GM23338 (cell line): ENCODE results near the gene ACVRL1. TPM values are rescaled to one million over a fixed set of nuclear protein-coding genes. Genes with fewer than 3 reads are reported as not detected.

Experiments used
- ATAC-seq: fragments of 200-7000 bp; cut with Tn5 transposase; 3 replicates; pipeline ENCODE4 v1.9.1; 2020
- DNase-seq: peaks from one replicate; pipeline ENCODE4 v3.0.0-alpha.2; 2015; ENCODE audit warnings: low spot score
- H2AFZ ChIP-seq: fragments of 200-600 bp; sonication (generic); 2 replicates; pipeline ENCODE4 v1.8.0; 2016; ENCODE audit warnings: antibody characterized with exemption, mild to moderate bottlenecking, moderate library complexity
- H3F3A ChIP-seq: fragments of 200-600 bp; sonication (generic); replicated peaks from 2 replicates; pipeline ENCODE4 v1.8.0; 2017; ENCODE audit warnings: antibody characterized with exemption, mixed run types, low read depth
- H3K27ac ChIP-seq: fragments of 200-600 bp; sonication (generic); 2 replicates; pipeline ENCODE4 v1.6.1; 2016; ENCODE audit warnings: low read depth
- H3K27me3 ChIP-seq: fragments of 200-600 bp; sonication (generic); 2 replicates; pipeline ENCODE4 v1.8.0; 2016; ENCODE audit warnings: mild to moderate bottlenecking, mixed run types, moderate library complexity; ENCODE audit not compliant: insufficient read depth
- H3K36me3 ChIP-seq: fragments of 200-600 bp; sonication (generic); 2 replicates; pipeline ENCODE4 v1.8.0; 2016; ENCODE audit warnings: mild to moderate bottlenecking; ENCODE audit not compliant: insufficient read depth
- H3K4me1 ChIP-seq: fragments of 200-600 bp; sonication (generic); 2 replicates; pipeline ENCODE4 v1.8.0; 2016; ENCODE audit warnings: mild to moderate bottlenecking, moderate library complexity; ENCODE audit not compliant: insufficient read depth
- H3K4me2 ChIP-seq: fragments of 200-600 bp; sonication (generic); 2 replicates; pipeline ENCODE4 v1.7.1; 2017; ENCODE audit warnings: mixed run types
- H3K4me3 ChIP-seq: fragments of 200-600 bp; sonication (generic); 2 replicates; pipeline ENCODE4 v1.6.1; 2016; ENCODE audit warnings: mixed run types
- H3K79me2 ChIP-seq: fragments of 200-600 bp; sonication (generic); replicated peaks from 2 replicates; pipeline ENCODE4 v1.8.0; 2017; ENCODE audit warnings: mild to moderate bottlenecking; ENCODE audit not compliant: insufficient read depth
- H3K9me2 ChIP-seq: fragments of 200-600 bp; sonication (generic); 2 replicates; pipeline ENCODE4 v1.8.0; 2017; ENCODE audit not compliant: insufficient read depth
- H4K20me1 ChIP-seq: fragments of 200-600 bp; sonication (generic); replicated peaks from 2 replicates; pipeline ENCODE4 v1.8.0; 2017; ENCODE audit warnings: mild to moderate bottlenecking; ENCODE audit not compliant: insufficient read depth
- H3K27ac Mint-ChIP-seq: 2 replicates; pipeline ENCODE4 v1.8.0; 2020; ENCODE audit warnings: inconsistent platforms, mild to moderate bottlenecking, moderate library complexity, mixed read lengths
- H3K27me3 Mint-ChIP-seq: 3 replicates; pipeline ENCODE4 v1.8.0; 2022; ENCODE audit warnings: low read depth, mild to moderate bottlenecking, moderate library complexity, mixed read lengths, inconsistent platforms; ENCODE audit not compliant: insufficient read depth, poor library complexity
- H3K36me3 Mint-ChIP-seq: 3 replicates; pipeline ENCODE4 v1.8.0; 2021; ENCODE audit warnings: low read depth, mild to moderate bottlenecking, inconsistent platforms, moderate library complexity, mixed read lengths
- H3K4me1 Mint-ChIP-seq: 3 replicates; pipeline ENCODE4 v1.8.0; 2020; ENCODE audit warnings: mild to moderate bottlenecking, inconsistent platforms, mixed read lengths
- H3K4me3 Mint-ChIP-seq: 3 replicates; pipeline ENCODE4 v1.8.0; 2021; ENCODE audit warnings: moderate library complexity, mild to moderate bottlenecking, inconsistent platforms, mixed read lengths
- H3K9me3 Mint-ChIP-seq: 3 replicates; pipeline ENCODE4 v1.8.0; 2020; ENCODE audit warnings: moderate library complexity, mild to moderate bottlenecking, inconsistent platforms, mixed read lengths
- EZH2 ChIP-seq: fragments of 200-600 bp; sonication (generic); IDR thresholded peaks from one replicate; pipeline ENCODE4 v1.8.0; 2017; ENCODE audit warnings: antibody characterized with exemption, mild to moderate bottlenecking, low read depth; ENCODE audit not compliant: unreplicated experiment
- JUNB ChIP-seq: IDR thresholded peaks from one replicate; pipeline ENCODE4 v1.6.1; 2016; ENCODE audit warnings: antibody characterized with exemption; ENCODE audit not compliant: unreplicated experiment
- POLR2AphosphoS5 ChIP-seq: IDR thresholded peaks from 2 replicates; pipeline ENCODE4 v1.6.1; 2016; ENCODE audit warnings: antibody characterized with exemption, low read depth
- STAT1 ChIP-seq: IDR thresholded peaks from one replicate; pipeline ENCODE4 v1.6.1; 2016; ENCODE audit warnings: antibody characterized with exemption; ENCODE audit not compliant: unreplicated experiment
- ZNF114 ChIP-seq: fragments of 250-450 bp; sonication (Bioruptor Pico); IDR thresholded peaks from 2 replicates; pipeline ENCODE4 v1.5.0; 2020; ENCODE audit warnings: mild to moderate bottlenecking, moderate library complexity
- polyA plus RNA-seq: library from polyadenylated mRNA; unstranded; fragments of >200 nt; fragmentation: Nextera tagmentation; extraction: Ambion mirVana; gene quantifications from 2 replicates; pipeline ENCODE4 v1.2.1, GENCODE V29; 2016
- total RNA-seq: library from RNA; depleted of rRNA; stranded (reverse); fragments of >200 nt; shearing (Covaris generic); gene quantifications from 2 replicates; pipeline ENCODE4 v1.2.3, GENCODE V29; 2014
- TF ChIP-seq, protein P1 (sequence below): fragments of 250-450 bp; sonication (Bioruptor Pico); IDR thresholded peaks from 2 replicates; pipeline ENCODE4 v1.5.0; 2020; ENCODE audit warnings: mild to moderate bottlenecking, moderate library complexity
- TF ChIP-seq, protein P2 (sequence below): IDR thresholded peaks from 2 replicates; pipeline ENCODE4 v1.6.1; 2016; ENCODE audit warnings: antibody characterized with exemption

ACVRL1 gene
- total and polyA plus RNA-seq, 2 experiments from 2014 or later = 0.28 TPM; not detected in 1

DNA sequence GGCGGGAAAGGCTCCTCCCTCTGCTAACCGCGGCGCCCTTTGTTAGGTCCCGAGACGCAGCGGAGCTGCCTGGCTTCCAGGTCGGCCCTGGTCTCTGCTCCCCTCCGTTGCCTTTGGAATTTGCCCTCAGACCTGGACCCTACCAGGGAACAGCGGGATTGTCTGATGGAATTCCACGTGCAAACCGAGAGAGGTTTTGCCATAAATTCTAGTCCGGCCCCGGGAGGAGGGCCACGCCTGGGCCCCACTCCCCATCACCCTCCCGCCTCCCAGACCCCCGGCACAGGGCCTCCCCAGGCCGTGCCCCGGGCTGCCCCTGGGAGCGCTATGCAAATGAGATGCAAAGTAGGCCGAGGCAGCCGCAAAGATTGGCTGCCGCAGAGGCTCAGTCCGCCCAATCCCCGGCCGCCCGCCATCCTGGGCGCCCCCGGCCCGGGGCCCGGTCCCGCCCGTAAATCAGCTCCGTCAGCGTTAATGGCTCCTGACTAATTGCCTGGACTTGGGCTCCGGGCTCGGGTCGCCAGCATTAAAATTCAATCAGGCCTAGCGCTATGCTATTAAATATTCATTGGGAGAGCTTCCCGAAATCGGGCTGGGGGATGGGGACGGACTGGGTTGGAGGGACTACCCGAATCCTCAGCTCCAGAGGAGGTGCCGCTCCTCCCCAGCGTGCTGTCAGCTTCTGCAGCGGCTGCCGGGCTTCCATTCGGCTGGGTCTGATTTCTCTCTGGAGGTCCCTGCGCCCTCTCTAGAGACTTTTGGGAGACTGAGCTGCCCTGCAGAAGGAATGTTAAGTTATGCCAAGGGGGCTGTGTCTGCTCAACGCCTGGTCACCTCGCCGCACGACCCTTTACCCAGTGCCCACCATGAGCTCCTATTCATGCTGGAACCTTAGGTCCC, 43.1 kb upstream of the ACVRL1 start:
- peaks cover 62% of the 10 kb centered on the region for H3K4me1 ChIP-seq
- Mint-ChIP-seq H3K27me3 (peaks cover 40% of the 10 kb centered on the region), H3K27ac (0 out of 2 replicates have a peak overlapping the region, but pooled peaks have one; percentile 62), H3K9me3 (no peaks in the 10 kb centered on the region; the same call in 2 of the 3 replicates), H3K4me3 (peak overlapping the region; percentile 85), H3K4me1 (peaks cover 59% of the 10 kb centered on the region), H3K36me3 (no peaks in the 10 kb centered on the region)
- H3K36me3 ChIP-seq = no peaks in the 10 kb centered on the region
- H4K20me1 ChIP-seq = no peaks in the 10 kb centered on the region
- H3K79me2 ChIP-seq = no peaks in the 10 kb centered on the region
- peak overlapping the region; percentile 97 for H3K4me2 ChIP-seq
- peak; percentile 80 for ATAC-seq
- H3K27me3 ChIP-seq = peaks cover 43% of the 10 kb centered on the region
- peak overlapping the region; percentile 93; the same call in 1 of the 2 replicates for H2AFZ ChIP-seq
- H3K9me2 ChIP-seq = no peaks in the 10 kb centered on the region
- DNase-seq = peak; percentile 94
- peak overlapping the region; percentile 85 for H3K27ac ChIP-seq
- H3F3A ChIP-seq = peaks cover 34% of the 10 kb centered on the region
- no peak for TF ChIP-seq EZH2
- peak; percentile 84 for TF ChIP-seq POLR2AphosphoS5
- H3K4me3 ChIP-seq = peak overlapping the region; percentile 67

DNA sequence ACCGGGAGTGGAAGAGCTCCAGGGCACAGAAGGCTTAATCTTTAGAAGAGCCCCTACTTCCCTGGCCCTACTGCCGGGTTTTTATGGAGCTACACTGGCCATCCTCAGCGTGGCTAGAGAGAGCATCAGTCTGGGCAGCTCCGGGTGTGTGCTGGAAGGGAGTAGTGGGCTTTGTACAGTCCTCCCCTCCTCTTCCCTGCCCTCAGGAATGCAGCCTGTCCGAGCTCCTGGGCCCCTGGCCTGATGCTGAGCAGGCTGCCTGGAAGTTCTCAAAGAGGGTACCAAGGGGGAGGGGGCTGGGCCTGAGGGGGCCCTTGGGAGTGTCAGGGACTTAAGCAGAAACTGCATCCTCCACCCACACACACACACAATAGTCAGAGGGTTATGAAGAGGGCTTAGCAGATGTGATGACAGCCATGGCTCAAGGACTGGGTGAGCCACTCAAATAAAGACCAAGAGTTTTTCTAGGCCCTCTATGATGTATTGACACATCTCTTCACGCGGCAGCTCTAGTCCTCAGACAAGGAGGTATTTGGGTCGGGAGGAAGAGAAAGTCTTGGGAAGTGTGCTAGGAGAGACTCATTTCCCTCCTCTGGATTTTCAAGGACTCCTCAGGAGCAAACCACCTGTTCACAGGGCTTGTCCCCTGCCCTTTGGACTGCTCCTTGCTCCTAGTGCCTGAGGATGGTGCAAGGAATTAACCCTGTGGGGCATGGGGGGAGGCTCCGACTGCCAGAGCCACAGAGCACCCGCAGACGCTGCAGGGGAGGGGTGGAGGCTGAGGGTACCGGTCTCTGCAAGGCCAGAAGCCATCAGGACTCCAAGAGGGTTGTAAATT, 42.3 kb upstream of the ACVRL1 start:
- Mint-ChIP-seq H3K9me3 (no peaks in the 10 kb centered on the region; the same call in 2 of the 3 replicates), H3K27ac (0 out of 2 replicates have a peak overlapping the region, but pooled peaks have one; percentile 62), H3K4me1 (peaks cover 66% of the 10 kb centered on the region), H3K4me3 (peak overlapping the region; percentile 85), H3K27me3 (peaks cover 38% of the 10 kb centered on the region), H3K36me3 (no peaks in the 10 kb centered on the region)
- Histone ChIP-seq H3K4me3 (peak overlapping the region; percentile 67), H3F3A (peaks cover 40% of the 10 kb centered on the region), H2AFZ (peak overlapping the region; percentile 92), H3K4me2 (peak overlapping the region; percentile 97), H3K27me3 (peaks cover 50% of the 10 kb centered on the region), H3K36me3 (no peaks in the 10 kb centered on the region), H3K9me2 (no peaks in the 10 kb centered on the region), H3K4me1 (peaks cover 69% of the 10 kb centered on the region), H3K79me2 (no peaks in the 10 kb centered on the region), H3K27ac (peak overlapping the region; percentile 85; the same call in 1 of the 2 replicates), H4K20me1 (no peaks in the 10 kb centered on the region)
- DNase-seq = peak; percentile 60
- no peak for TF ChIP-seq EZH2
- TF ChIP-seq, protein P1, sequence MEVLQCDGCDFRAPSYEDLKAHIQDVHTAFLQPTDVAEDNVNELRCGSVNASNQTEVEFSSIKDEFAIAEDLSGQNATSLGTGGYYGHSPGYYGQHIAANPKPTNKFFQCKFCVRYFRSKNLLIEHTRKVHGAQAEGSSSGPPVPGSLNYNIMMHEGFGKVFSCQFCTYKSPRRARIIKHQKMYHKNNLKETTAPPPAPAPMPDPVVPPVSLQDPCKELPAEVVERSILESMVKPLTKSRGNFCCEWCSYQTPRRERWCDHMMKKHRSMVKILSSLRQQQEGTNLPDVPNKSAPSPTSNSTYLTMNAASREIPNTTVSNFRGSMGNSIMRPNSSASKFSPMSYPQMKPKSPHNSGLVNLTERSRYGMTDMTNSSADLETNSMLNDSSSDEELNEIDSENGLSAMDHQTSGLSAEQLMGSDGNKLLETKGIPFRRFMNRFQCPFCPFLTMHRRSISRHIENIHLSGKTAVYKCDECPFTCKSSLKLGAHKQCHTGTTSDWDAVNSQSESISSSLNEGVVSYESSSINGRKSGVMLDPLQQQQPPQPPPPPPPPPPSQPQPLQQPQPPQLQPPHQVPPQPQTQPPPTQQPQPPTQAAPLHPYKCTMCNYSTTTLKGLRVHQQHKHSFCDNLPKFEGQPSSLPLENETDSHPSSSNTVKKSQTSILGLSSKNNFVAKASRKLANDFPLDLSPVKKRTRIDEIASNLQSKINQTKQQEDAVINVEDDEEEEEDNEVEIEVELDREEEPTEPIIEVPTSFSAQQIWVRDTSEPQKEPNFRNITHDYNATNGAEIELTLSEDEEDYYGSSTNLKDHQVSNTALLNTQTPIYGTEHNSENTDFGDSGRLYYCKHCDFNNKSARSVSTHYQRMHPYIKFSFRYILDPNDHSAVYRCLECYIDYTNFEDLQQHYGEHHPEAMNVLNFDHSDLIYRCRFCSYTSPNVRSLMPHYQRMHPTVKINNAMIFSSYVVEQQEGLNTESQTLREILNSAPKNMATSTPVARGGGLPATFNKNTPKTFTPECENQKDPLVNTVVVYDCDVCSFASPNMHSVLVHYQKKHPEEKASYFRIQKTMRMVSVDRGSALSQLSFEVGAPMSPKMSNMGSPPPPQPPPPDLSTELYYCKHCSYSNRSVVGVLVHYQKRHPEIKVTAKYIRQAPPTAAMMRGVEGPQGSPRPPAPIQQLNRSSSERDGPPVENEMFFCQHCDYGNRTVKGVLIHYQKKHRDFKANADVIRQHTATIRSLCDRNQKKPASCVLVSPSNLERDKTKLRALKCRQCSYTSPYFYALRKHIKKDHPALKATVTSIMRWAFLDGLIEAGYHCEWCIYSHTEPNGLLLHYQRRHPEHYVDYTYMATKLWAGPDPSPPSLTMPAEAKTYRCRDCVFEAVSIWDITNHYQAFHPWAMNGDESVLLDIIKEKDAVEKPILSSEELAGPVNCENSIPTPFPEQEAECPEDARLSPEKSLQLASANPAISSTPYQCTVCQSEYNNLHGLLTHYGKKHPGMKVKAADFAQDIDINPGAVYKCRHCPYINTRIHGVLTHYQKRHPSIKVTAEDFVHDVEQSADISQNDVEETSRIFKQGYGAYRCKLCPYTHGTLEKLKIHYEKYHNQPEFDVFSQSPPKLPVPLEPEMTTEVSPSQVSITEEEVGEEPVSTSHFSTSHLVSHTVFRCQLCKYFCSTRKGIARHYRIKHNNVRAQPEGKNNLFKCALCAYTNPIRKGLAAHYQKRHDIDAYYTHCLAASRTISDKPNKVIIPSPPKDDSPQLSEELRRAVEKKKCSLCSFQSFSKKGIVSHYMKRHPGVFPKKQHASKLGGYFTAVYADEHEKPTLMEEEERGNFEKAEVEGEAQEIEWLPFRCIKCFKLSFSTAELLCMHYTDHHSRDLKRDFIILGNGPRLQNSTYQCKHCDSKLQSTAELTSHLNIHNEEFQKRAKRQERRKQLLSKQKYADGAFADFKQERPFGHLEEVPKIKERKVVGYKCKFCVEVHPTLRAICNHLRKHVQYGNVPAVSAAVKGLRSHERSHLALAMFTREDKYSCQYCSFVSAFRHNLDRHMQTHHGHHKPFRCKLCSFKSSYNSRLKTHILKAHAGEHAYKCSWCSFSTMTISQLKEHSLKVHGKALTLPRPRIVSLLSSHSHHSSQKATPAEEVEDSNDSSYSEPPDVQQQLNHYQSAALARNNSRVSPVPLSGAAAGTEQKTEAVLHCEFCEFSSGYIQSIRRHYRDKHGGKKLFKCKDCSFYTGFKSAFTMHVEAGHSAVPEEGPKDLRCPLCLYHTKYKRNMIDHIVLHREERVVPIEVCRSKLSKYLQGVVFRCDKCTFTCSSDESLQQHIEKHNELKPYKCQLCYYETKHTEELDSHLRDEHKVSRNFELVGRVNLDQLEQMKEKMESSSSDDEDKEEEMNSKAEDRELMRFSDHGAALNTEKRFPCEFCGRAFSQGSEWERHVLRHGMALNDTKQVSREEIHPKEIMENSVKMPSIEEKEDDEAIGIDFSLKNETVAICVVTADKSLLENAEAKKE (CRISPR knock-in tag) = no peak
- TF ChIP-seq ZNF114 (CRISPR knock-in tag) = no peak
- TF ChIP-seq, protein P2, sequence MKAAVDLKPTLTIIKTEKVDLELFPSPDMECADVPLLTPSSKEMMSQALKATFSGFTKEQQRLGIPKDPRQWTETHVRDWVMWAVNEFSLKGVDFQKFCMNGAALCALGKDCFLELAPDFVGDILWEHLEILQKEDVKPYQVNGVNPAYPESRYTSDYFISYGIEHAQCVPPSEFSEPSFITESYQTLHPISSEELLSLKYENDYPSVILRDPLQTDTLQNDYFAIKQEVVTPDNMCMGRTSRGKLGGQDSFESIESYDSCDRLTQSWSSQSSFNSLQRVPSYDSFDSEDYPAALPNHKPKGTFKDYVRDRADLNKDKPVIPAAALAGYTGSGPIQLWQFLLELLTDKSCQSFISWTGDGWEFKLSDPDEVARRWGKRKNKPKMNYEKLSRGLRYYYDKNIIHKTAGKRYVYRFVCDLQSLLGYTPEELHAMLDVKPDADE = no peak
- no peak for TF ChIP-seq JUNB
- TF ChIP-seq STAT1 = no peak
- peak; percentile 5 for ATAC-seq
